ENCODE data around the gene OR13J1. TPM values are rescaled to one million over a fixed set of nuclear protein-coding genes. Genes with fewer than 3 reads are reported as not detected.

OR13J1 gene
- total RNA-seq, 4 donors from 2014 or later = not detected

DNA sequence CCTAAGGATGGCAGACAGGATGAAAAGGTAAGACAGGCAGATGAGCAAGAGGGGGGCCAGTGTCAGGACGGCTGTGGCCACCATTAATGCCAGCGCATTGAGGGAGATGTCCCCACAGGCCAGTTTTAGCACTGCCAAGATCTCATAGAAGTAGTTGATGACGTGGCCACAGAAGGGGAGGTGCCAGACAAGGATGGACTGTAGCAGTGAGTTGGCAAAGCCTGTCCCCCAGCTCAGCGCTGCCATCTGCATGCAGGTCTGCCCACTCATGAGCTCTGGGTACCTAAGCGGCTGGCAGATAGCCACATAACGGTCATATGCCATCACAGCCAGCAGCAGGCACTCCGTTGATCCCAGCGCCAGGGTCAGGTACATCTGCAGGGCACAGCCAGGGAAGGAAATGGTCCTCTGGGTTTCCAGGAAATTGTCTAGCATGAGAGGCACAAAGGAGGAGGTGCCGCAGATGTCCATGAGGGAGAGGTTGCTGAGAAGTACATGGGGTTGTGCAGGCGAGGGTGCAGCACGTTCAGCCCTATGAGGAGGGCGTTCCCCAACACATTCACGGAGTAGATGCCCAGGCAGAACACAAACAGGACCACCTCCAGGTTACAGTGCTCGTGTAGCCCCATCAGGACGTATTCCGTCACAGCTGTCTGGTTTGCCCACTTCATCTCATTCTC lies 10.8 kb downstream of the OR13J1 start:
- no peak for DNase-seq (ENCODE audit: low spot score in 2 of 2)
- peak overlapping the region in 1 of 4 donors; percentile 7 for H3K27ac ChIP-seq
- H3K4me3 ChIP-seq = no peak overlapping the region
- H3K4me1 ChIP-seq = peaks cover 0 to 14% (median 0%) of the 10 kb centered on the region in 4 donors
- 47 to 54% methylated on average over 11 to 16 of the region's 16 CpGs for WGBS, 2 donors
- no peak for TF ChIP-seq EP300 (IDR thresholded peaks at IDR 0.05)
- TF ChIP-seq, protein P1, sequence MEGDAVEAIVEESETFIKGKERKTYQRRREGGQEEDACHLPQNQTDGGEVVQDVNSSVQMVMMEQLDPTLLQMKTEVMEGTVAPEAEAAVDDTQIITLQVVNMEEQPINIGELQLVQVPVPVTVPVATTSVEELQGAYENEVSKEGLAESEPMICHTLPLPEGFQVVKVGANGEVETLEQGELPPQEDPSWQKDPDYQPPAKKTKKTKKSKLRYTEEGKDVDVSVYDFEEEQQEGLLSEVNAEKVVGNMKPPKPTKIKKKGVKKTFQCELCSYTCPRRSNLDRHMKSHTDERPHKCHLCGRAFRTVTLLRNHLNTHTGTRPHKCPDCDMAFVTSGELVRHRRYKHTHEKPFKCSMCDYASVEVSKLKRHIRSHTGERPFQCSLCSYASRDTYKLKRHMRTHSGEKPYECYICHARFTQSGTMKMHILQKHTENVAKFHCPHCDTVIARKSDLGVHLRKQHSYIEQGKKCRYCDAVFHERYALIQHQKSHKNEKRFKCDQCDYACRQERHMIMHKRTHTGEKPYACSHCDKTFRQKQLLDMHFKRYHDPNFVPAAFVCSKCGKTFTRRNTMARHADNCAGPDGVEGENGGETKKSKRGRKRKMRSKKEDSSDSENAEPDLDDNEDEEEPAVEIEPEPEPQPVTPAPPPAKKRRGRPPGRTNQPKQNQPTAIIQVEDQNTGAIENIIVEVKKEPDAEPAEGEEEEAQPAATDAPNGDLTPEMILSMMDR (IDR thresholded peaks at IDR 0.05) = no peak
- no peak for TF ChIP-seq POLR2A (IDR thresholded peaks at IDR 0.05)
- no peaks in the 10 kb centered on the region for H3K9me3 ChIP-seq
- H3K36me3 ChIP-seq = peaks cover 0 to 5% (median 0%) of the 10 kb centered on the region in 3 donors
- H3K27me3 ChIP-seq = no peaks in the 10 kb centered on the region

DNA sequence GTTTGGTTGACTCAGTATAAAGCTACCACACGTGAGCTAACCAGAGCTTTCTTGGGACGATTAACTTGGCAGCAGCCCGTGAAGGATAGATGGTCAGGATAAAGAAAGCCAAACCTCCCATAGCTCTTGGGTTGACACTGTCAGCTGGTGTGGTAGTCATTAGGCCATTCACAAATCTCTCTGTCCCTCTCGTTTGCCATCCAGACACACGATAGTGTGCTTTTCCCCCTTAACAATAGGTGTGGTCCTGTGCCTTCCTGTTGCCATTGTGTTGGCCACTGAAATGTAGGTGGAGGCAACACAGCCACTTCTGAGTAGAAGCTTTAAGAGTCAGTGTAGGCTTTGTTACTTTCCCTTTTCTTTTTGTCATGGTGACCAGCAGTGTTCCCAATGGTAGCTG lies 11.7 kb downstream of the OR13J1 start:
- no peak overlapping the region for H3K4me3 ChIP-seq
- H3K4me1 ChIP-seq = peaks cover 0 to 14% (median 0%) of the 10 kb centered on the region in 4 donors
- no peaks in the 10 kb centered on the region for H3K9me3 ChIP-seq
- H3K27ac ChIP-seq = no peak overlapping the region
- H3K27me3 ChIP-seq = no peaks in the 10 kb centered on the region
- DNase-seq (ENCODE audit: low spot score in 2 of 2) = no peak
- H3K36me3 ChIP-seq = peaks cover 0 to 15% (median 0%) of the 10 kb centered on the region in 3 donors
- WGBS, 2 donors = 70 to 74% methylated on average over 5 of the region's 5 CpGs
- TF ChIP-seq, protein P1 (IDR thresholded peaks at IDR 0.05) = no peak
- TF ChIP-seq EP300 (IDR thresholded peaks at IDR 0.05) = no peak
- no peak for TF ChIP-seq POLR2A (IDR thresholded peaks at IDR 0.05)

DNA sequence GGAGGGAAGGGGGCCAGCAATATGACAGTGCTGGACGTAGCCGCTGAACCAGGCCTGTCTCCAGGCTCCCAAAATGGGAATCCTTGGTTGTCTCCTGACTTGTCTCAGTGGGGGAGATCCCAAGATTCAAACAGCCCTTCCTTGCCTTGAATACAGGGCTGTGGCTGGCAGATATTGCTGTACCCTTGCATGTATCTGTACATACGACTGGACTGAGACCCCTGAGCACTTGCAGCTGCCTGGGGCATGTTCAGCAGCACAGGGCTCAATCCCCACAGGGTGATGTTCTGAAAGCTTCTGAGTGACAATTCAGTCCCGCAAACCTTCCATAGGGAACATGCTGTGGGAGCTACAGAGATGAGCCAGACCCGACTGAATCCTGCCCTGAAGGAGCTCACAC lies 13.3 kb downstream of the OR13J1 start:
- TF ChIP-seq, protein P1 (IDR thresholded peaks at IDR 0.05) = no peak
- TF ChIP-seq POLR2A (IDR thresholded peaks at IDR 0.05) (no peak), EP300 (IDR thresholded peaks at IDR 0.05) (no peak)
- H3K27ac ChIP-seq = no peak overlapping the region
- no peaks in the 10 kb centered on the region for H3K27me3 ChIP-seq
- H3K4me3 ChIP-seq = no peak overlapping the region
- DNase-seq (ENCODE audit: low spot score in 2 of 2) = no peak
- H3K4me1 ChIP-seq = peaks cover 0 to 14% (median 0%) of the 10 kb centered on the region in 4 donors
- H3K9me3 ChIP-seq = no peaks in the 10 kb centered on the region
- WGBS, 2 donors = 83 to 89% methylated on average over 5 of the region's 5 CpGs
- H3K36me3 ChIP-seq = peaks cover 0 to 25% (median 0%) of the 10 kb centered on the region in 3 donors

- no peak for DNase-seq (ENCODE audit: low spot score in 2 of 2)
- TF ChIP-seq POLR2A (IDR thresholded peaks at IDR 0.05) = no peak
These were observed 14.0 kb downstream of the OR13J1 start for GRCh38 chr9:35856206-35856605.

GRCh38 chr9:35854091-35854762 lies 16.0 kb downstream of the OR13J1 start:
- no peaks in the 10 kb centered on the region for H3K9me3 ChIP-seq
- WGBS, 2 donors = 74 to 78% methylated on average over 7 of the region's 7 CpGs
- H3K36me3 ChIP-seq = peaks cover 0 to 31% (median 0%) of the 10 kb centered on the region in 3 donors
- no peak overlapping the region for H3K4me3 ChIP-seq
- no peak for DNase-seq (ENCODE audit: low spot score in 2 of 2)
- H3K27ac ChIP-seq = no peak overlapping the region
- peaks cover 0 to 9% (median 0%) of the 10 kb centered on the region in 4 donors for H3K4me1 ChIP-seq
- H3K27me3 ChIP-seq = no peaks in the 10 kb centered on the region
- TF ChIP-seq EP300 (IDR thresholded peaks at IDR 0.05) = no peak

More at GRCh38 chr9:35856206-35856605, 14.0 kb downstream of the OR13J1 start:
- H3K4me3 ChIP-seq = no peak overlapping the region
- no peaks in the 10 kb centered on the region for H3K27me3 ChIP-seq
- H3K27ac ChIP-seq = no peak overlapping the region
- H3K36me3 ChIP-seq = peaks cover 0 to 25% (median 0%) of the 10 kb centered on the region in 3 donors
- peaks cover 0 to 14% (median 0%) of the 10 kb centered on the region in 4 donors for H3K4me1 ChIP-seq
- WGBS, 2 donors = 82 to 84% methylated on average over 3 of the region's 3 CpGs
- H3K9me3 ChIP-seq = no peaks in the 10 kb centered on the region
